ENCODE measurements around the gene GRAMD1A. TPM values are rescaled to one million over a fixed set of nuclear protein-coding genes. Genes with fewer than 3 reads are reported as not detected.
"Not testable (repeated sequence)": the region's sequence is repeated elsewhere in the genome, so short reads cannot be mapped to it uniquely, and the experiment has no call there.

Gene GRAMD1A
- total RNA-seq, 2 donors from 2014 or later, result 26.3 to 31.0 TPM

- Histone ChIP-seq H3K9ac (ENCODE audit: low read depth in 2 of 2, low read length in 2 of 2) (no peak overlapping the region), H3K36me3 (no peaks in the 10 kb centered on the region), H3K9me3 (no peaks in the 10 kb centered on the region), H3K27me3 (no peaks in the 10 kb centered on the region), H3K4me1 (peaks cover 13% of the 10 kb centered on the region), H3K27ac (no peak overlapping the region), H3K4me3 (no peak overlapping the region)
- TF ChIP-seq, protein P1, sequence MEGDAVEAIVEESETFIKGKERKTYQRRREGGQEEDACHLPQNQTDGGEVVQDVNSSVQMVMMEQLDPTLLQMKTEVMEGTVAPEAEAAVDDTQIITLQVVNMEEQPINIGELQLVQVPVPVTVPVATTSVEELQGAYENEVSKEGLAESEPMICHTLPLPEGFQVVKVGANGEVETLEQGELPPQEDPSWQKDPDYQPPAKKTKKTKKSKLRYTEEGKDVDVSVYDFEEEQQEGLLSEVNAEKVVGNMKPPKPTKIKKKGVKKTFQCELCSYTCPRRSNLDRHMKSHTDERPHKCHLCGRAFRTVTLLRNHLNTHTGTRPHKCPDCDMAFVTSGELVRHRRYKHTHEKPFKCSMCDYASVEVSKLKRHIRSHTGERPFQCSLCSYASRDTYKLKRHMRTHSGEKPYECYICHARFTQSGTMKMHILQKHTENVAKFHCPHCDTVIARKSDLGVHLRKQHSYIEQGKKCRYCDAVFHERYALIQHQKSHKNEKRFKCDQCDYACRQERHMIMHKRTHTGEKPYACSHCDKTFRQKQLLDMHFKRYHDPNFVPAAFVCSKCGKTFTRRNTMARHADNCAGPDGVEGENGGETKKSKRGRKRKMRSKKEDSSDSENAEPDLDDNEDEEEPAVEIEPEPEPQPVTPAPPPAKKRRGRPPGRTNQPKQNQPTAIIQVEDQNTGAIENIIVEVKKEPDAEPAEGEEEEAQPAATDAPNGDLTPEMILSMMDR (IDR thresholded peaks at IDR 0.05), result no peak
- DNase-seq, result no peak
- intact Hi-C loops (cut with DNase I), result no loop called here
These were observed 9.4 kb upstream of the GRAMD1A start for GRCh38 chr19:34990578-34991192.

GRCh38 chr19:34991542-34992333 is 8.4 kb upstream of the GRAMD1A start:
- Histone ChIP-seq H3K27ac (no peak overlapping the region), H3K9me3 (no peaks in the 10 kb centered on the region), H3K4me3 (no peak overlapping the region), H3K27me3 (no peaks in the 10 kb centered on the region), H3K9ac (ENCODE audit: low read depth in 2 of 2, low read length in 2 of 2) (no peak overlapping the region), H3K36me3 (no peaks in the 10 kb centered on the region), H3K4me1 (peaks cover 22% of the 10 kb centered on the region)
- DNase-seq, result no peak
- intact Hi-C loops (cut with DNase I), result no loop called here
- TF ChIP-seq, protein P1 (IDR thresholded peaks at IDR 0.05), result no peak

- H3K9me3 ChIP-seq; H3K9ac ChIP-seq (ENCODE audit: low read depth in 2 of 2, low read length in 2 of 2); H3K27ac ChIP-seq; DNase-seq; intact Hi-C loops (cut with DNase I); H3K4me3 ChIP-seq; H3K27me3 ChIP-seq; H3K36me3 ChIP-seq: not testable (repeated sequence)
- peaks cover 23% of the 10 kb centered on the region for H3K4me1 ChIP-seq
These were observed 7.5 kb upstream of the GRAMD1A start for GRCh38 chr19:34992582-34992981.

- H3K4me1 ChIP-seq, result peaks cover 23% of the 10 kb centered on the region
- H3K4me3 ChIP-seq, result no peak overlapping the region
- peak overlapping the region in 1 of 2 donors; percentile 48 for H3K9ac ChIP-seq (ENCODE audit: low read depth in 2 of 2, low read length in 2 of 2)
- TF ChIP-seq, protein P1 (IDR thresholded peaks at IDR 0.05), result no peak
- no peaks in the 10 kb centered on the region for H3K36me3 ChIP-seq
- no peaks in the 10 kb centered on the region for H3K9me3 ChIP-seq
- no peak for DNase-seq
- peak overlapping the region; percentile 55 for H3K27ac ChIP-seq
- H3K27me3 ChIP-seq, result no peaks in the 10 kb centered on the region
- intact Hi-C loops (cut with DNase I), result no loop called here
These were observed 5.9 kb upstream of the GRAMD1A start for GRCh38 chr19:34994286-34994642.

- H3K9ac ChIP-seq (ENCODE audit: low read depth in 2 of 2, low read length in 2 of 2), result peak overlapping the region in 1 of 2 donors; percentile 48
- peaks cover 23% of the 10 kb centered on the region for H3K4me1 ChIP-seq
- H3K4me3 ChIP-seq, result no peak overlapping the region
- intact Hi-C loops (cut with DNase I), result no loop called here
- H3K9me3 ChIP-seq, result no peaks in the 10 kb centered on the region
- TF ChIP-seq, protein P1 (IDR thresholded peaks at IDR 0.05), result no peak
- H3K36me3 ChIP-seq, result no peaks in the 10 kb centered on the region
- peak overlapping the region; percentile 55 for H3K27ac ChIP-seq
- H3K27me3 ChIP-seq, result no peaks in the 10 kb centered on the region
- peak; percentile 86 for DNase-seq
These were observed 5.2 kb upstream of the GRAMD1A start for GRCh38 chr19:34994643-34995541.

Measured in colonic mucosa (tissue), 4 donors.